KMS-11 (cell line): ENCODE results near the gene PGLYRP4.

Experiments
- H2AFZ ChIP-seq: fragments of 200-600 bp; sonication (generic); 2 replicates; pipeline ENCODE4 v1.6.1; 2016; ENCODE audit warnings: antibody characterized with exemption, mixed run types, low read depth
- H3K27ac ChIP-seq: fragments of 200-600 bp; sonication (generic); 2 replicates; pipeline ENCODE4 v1.6.1; 2016; ENCODE audit warnings: mild to moderate bottlenecking, mixed run types
- H3K27me3 ChIP-seq: fragments of 200-600 bp; sonication (generic); 2 replicates; pipeline ENCODE4 v1.6.1; 2017; ENCODE audit warnings: mild to moderate bottlenecking, low read depth, mixed run types, moderate library complexity; ENCODE audit not compliant: insufficient read depth
- H3K36me3 ChIP-seq: fragments of 200-600 bp; sonication (generic); 2 replicates; pipeline ENCODE4 v1.6.1; 2017; ENCODE audit warnings: mild to moderate bottlenecking, mixed run types; ENCODE audit not compliant: insufficient read depth
- H3K4me1 ChIP-seq: fragments of 200-600 bp; sonication (generic); 2 replicates; pipeline ENCODE4 v1.6.1; 2016; ENCODE audit warnings: mild to moderate bottlenecking, low read depth, mixed run types; ENCODE audit not compliant: poor library complexity, severe bottlenecking
- H3K4me2 ChIP-seq: fragments of 200-600 bp; sonication (generic); 2 replicates; pipeline ENCODE4 v1.7.0; 2016; ENCODE audit warnings: mild to moderate bottlenecking, mixed run types
- H3K4me3 ChIP-seq: fragments of 200-600 bp; sonication (generic); IDR thresholded peaks from 2 replicates; pipeline ENCODE4 v1.6.1; 2017; ENCODE audit warnings: low read depth, low read length, mixed read lengths; ENCODE audit not compliant: insufficient read depth
- H3K79me2 ChIP-seq: fragments of 200-600 bp; sonication (generic); 2 replicates; pipeline ENCODE4 v1.6.1; 2016; ENCODE audit warnings: low read depth, mixed run types; ENCODE audit not compliant: insufficient read depth
- H3K9ac ChIP-seq: fragments of 200-600 bp; sonication (generic); 2 replicates; pipeline ENCODE4 v1.6.1; 2016; ENCODE audit warnings: mild to moderate bottlenecking, mixed run types
- H4K20me1 ChIP-seq: fragments of 200-600 bp; sonication (generic); 2 replicates; pipeline ENCODE4 v1.6.1; 2016; ENCODE audit warnings: mild to moderate bottlenecking, mixed run types; ENCODE audit not compliant: insufficient read depth
- CTCF ChIP-seq: fragments of 200-600 bp; sonication (generic); conservative IDR thresholded peaks from 2 replicates; pipeline ENCODE4 v1.6.1; 2017; ENCODE audit warnings: low read depth, mild to moderate bottlenecking, antibody characterized with exemption, low read length, moderate library complexity, mixed read lengths

PGLYRP4 gene

GRCh38 chr1:153367090-153367489 is 18.4 kb upstream of the PGLYRP4 start:
- Histone ChIP-seq H3K4me2 (no peak overlapping the region), H3K4me1 (no peaks in the 10 kb centered on the region), H3K27ac (no peak overlapping the region), H3K79me2 (no peaks in the 10 kb centered on the region), H3K4me3 (no peak overlapping the region), H3K9ac (no peak overlapping the region), H3K27me3 (no peaks in the 10 kb centered on the region), H4K20me1 (no peaks in the 10 kb centered on the region), H2AFZ (no peak overlapping the region), H3K36me3 (no peaks in the 10 kb centered on the region)
- no peak for TF ChIP-seq CTCF

DNA sequence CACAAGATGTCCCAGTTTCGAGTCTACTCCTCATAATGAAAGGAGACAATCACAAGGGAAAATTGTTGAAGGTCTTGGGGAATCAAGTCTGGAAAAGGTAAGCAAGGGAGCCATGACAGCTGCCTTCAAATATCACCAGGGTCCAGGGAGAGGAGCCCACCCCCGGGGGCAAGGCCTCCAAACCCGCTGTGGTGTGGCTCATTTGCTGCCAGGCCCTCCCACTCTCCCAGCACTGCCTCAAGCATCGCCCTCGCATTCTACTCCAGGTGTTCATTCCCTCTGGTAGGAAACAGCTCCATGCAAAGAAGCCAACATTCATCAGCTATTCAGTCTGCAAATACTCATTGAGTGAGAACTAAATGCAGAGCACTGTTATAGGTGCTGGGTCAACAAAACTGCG is 17.6 kb upstream of the PGLYRP4 start:
- H4K20me1 ChIP-seq, result no peaks in the 10 kb centered on the region
- no peak overlapping the region for H3K4me3 ChIP-seq
- no peak overlapping the region for H3K27ac ChIP-seq
- no peak for TF ChIP-seq CTCF
- H3K9ac ChIP-seq, result no peak overlapping the region
- H2AFZ ChIP-seq, result no peak overlapping the region
- H3K27me3 ChIP-seq, result no peaks in the 10 kb centered on the region
- no peak overlapping the region for H3K4me2 ChIP-seq
- H3K79me2 ChIP-seq, result no peaks in the 10 kb centered on the region
- H3K36me3 ChIP-seq, result no peaks in the 10 kb centered on the region
- H3K4me1 ChIP-seq, result no peaks in the 10 kb centered on the region

- Histone ChIP-seq H2AFZ (no peak overlapping the region), H3K27ac (no peak overlapping the region), H3K79me2 (no peaks in the 10 kb centered on the region), H3K9ac (no peak overlapping the region), H3K4me3 (no peak overlapping the region), H3K27me3 (no peaks in the 10 kb centered on the region), H4K20me1 (no peaks in the 10 kb centered on the region), H3K4me1 (no peaks in the 10 kb centered on the region), H3K36me3 (no peaks in the 10 kb centered on the region), H3K4me2 (no peak overlapping the region)
- TF ChIP-seq CTCF, result no peak
Measured at GRCh38 chr1:153365696-153366095, 17.1 kb upstream of the PGLYRP4 start.

DNA sequence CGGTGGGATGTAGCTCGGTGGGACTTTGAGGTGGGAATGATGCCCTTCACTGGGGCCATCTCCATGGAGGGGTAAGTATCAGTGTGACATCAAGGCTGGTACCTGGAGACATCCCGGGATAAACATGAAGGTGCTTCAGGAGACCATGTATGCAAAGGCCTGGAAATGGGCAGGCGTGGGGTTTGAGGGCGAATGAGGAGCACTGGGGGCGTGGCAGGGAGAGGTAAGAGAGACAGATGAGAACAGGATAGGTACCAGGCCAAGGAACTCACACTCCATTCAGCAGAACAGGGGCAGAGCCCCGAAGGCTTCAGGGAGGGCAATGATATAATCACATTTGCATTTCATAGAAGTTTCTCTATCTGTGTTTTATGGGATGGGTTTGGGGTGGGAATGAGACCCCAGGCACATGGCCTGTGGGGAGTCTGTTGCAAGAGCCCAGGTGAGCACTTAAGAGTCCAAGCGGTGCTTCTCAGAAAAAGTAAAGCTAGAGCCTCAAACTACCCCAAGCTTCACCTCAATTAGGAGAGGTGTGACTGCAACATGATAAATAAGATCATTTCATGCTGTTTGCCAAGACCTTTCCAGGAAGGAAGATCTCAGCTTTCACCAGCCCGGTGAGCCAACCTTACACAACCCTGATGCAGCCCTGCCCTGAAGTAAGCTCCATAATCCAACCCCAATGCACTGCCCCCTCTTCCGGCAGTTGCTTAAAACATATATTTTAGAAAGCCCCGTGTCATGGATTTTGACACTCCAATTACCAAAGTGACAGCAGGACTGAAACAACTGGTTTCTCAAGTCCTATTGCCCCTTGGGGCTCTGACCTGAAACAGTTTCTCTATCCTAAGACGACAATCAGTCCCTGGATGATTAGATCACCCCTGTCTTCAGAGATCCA is 16.4 kb upstream of the PGLYRP4 start:
- no peak overlapping the region for H3K4me2 ChIP-seq
- TF ChIP-seq CTCF, result no peak

More for the DNA sequence above, 16.4 kb upstream of the PGLYRP4 start:
- H3K27ac ChIP-seq, result no peak overlapping the region
- H3K36me3 ChIP-seq, result no peaks in the 10 kb centered on the region
- H3K9ac ChIP-seq, result no peak overlapping the region
- H3K27me3 ChIP-seq, result no peaks in the 10 kb centered on the region
- H3K4me1 ChIP-seq, result no peaks in the 10 kb centered on the region
- H3K79me2 ChIP-seq, result no peaks in the 10 kb centered on the region
- H3K4me3 ChIP-seq, result no peak overlapping the region
- no peaks in the 10 kb centered on the region for H4K20me1 ChIP-seq
- H2AFZ ChIP-seq, result no peak overlapping the region
